HG02610 (cell line): ENCODE results near the gene SKIDA1.

Experiments used
- ATAC-seq: cut with Tn5 transposase; IDR thresholded peaks from one replicate; pipeline ENCODE4 v1.9.1; 2021; ENCODE audit warnings: mild to moderate bottlenecking, moderate library complexity; ENCODE audit not compliant: unreplicated experiment

The SKIDA1 gene

DNA sequence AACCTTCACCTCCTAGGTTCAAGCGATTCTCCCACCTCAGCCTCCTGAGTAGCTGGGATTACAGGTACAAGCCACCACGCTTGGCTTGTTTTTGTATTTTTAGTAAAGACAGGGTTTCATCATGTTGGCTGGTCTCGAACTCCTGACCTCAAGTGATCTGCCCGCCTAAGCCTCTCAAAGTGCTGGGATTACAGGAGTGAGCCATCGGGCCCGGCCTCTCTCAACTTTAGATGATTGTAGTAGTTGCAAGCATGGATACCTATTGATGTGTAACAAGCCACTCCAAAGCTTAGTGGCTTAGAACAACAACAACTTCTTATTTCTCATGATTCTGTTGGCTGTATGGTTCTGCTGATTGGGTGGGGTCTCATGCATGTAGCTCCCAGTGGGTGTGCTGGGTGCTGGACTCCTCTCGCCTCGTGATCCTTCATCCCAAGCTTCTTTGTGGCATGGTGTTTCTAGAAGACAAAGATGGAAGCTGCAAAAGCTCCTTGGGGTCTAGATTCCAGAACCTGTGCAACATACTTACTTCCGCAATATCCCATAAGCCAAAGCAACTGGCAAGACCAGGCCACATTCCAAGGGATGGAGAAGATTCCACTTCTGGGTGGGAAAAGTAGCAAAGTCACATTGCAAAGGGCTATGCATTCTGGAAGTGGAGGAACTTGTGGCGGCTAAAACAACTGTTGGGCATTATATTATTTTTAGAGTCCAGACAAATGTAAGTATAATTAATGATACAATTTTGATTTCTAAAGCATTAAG is 37.9 kb downstream of the SKIDA1 start:
- ATAC-seq = no peak

DNA sequence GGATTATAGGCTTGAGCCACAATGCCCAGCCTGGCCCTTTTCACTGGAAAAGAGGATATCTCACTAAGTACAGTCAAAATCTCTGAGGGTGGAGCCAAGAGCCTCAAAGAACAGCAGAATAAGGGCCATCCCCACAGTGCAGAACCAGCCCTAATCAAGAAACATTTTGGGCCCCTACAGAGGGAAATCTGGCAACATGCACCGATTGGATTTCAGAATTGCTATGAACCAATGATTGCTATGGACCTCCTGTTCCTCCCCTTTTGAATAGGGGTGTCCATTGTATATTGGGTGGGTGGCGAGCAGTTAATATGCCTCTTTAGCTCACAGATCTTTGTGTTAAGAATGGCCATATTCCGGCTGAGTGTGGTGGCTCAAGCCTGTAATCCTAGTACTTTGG is 42.7 kb downstream of the SKIDA1 start:
- ATAC-seq = no peak

DNA sequence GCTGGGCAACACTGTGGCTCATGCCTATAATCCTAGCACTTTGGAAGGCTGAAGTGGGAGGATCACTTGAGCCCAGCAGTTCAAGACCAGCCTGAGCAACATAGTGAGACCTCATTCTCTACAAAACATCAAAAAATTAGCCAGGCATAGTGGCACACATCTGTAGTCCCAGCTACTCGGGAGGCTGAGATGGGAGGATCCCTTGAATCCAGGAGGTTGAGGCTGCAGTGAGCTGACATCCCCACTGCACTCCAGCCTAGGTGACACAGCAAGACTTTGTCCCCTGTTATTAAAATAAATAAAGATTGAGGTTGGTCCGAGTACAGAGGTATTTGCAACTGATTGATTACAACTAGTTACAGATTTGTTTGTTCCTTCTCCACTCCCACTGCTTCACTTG is 44.1 kb downstream of the SKIDA1 start:
- no peak for ATAC-seq

DNA sequence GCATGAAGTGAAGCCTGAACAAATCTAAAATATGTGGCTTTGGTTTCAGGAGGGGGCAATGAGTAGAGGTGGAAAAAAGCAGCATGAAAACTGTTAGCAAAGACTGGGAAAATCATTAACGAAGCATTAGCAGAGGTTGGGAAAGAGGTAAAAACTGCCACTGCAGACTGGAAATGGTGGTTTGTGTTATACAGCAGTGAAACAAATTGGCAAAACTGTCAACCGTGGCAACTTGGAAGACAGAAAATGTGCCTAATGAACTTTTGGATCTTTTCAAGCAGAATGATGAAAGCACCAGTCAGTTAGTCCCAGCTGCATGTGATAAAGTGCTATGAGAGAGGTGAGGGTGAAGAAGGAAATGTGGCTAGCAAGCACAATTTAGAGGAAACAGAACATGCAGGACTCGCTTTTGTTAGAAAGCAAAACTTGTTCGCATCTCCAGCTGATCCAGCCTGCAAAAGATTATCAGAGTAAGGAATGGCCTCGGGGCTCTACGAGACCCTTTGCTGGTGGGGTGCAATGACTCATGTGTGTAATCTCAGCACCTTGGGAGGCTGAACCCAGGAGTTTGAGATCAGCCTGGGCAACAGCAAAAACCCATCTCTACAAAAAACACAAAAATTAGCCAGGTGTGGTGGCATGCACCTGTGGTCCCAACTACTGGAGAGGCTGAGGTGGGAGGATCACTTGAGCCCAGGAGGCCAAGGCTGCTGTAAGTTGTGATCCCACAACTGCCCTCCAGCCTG is 45.7 kb downstream of the SKIDA1 start:
- ATAC-seq = no peak

DNA sequence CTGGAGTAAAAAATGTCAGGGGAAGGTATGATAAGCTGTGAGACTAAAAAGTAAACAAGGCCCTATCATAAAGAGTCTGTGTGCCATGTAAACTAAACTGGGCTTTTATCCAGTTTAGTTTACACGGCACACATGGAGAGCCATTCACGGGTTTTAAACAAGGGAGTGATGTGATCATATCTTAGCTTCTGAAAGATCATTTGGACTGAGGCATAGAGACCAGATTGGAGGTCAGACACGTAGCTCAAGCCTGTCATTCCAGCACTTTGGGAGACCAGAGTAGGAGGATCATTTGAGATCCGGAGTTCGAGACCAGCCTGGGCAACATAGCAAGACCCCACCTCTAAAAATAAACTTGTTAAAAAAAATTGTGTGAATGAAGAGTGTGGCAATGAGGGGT is 50.1 kb downstream of the SKIDA1 start:
- no peak for ATAC-seq

DNA sequence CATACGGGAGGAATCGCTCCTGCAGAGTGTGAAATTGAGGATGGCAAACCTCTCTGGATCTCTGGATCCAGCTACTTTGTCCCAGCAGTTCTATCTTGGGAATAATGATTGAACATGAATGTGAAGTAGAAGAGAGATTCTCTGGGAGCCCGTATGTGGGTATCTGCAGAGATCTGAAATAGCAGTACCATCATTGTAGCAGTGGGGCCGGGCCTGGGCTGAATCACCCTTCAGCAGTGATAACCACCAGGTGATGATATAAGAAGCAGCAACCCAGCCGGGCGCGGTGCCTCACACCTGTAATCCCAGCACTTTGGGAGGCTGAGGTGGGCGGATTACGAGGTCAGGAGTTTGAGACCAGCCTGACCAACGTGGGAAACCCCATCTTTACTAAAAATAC is 51.9 kb downstream of the SKIDA1 start:
- ATAC-seq = no peak

DNA sequence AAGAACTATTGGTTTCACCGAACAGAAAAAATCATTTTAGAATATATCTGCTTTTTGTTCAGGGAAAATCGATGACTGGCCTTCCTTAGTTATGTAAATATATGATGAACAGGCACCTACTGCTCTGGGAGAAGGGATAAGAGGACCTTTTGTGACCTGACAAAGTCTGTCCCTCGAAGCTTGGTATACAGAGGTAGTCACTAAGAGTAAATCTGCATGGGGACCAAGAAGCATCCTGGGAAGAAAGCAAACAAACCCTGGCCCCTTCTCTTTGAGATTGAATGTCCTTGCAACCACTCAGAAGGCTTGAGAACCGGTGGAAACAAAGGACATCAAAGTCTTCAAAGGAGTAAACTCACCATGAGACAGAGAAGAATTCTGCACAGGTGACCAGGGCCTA is 52.3 kb downstream of the SKIDA1 start:
- no peak for ATAC-seq

DNA sequence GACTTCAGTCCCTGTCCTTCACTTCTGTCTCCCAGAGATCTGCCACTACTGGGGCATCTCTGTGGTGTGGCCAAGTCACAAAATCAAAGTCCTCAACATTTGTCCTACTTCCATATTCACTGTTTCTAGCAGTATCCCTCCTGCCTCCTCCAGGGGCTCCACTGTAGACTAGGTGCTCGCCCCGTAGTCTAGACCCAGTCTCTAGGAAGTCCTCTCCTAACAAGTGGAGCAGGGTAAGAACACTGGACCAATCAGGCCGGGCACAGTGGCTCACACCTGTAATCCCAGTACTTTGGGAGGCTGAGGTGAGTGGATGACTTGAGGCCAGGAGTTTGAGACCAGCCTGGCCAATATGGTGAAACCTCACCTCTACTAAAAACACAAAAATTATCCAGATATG is 57.4 kb downstream of the SKIDA1 start:
- ATAC-seq = no peak

DNA sequence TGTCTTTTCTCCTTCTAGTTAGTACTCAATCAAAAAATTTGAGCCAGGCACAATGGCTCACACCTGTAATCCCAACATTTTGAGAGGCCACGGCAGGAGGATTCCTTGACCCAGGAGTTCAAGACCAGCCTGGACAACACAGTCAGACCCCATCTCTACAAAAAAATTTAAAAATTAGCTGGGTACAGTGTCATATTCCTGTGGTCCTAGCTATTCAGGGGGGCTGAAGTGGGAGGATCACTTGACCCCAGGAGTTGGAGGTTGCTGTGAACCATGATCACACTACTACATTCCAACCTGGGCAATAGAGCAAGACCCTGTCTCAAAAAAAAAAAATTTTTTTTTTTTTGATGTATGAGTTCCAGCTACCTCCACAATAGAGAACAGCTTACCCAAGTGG is 57.8 kb downstream of the SKIDA1 start:
- no peak for ATAC-seq

DNA sequence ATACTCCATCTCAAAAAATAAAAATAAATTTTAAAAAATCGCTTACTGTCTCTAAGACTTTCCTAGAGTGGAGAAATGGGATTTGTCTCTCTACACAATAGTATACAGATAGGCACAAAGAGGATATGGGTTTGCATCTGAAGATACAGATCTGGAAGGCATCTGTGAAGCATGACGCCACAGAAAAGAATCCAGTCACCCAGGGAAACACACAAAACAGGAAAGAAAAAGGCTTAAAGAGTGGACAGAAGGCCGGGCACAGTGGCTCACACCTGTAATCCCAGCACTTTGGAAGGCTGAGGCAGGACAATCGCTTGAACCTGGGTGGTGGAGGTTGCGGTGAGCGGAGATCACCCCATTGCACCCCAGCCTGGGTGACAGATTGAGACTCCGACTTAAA is 61.3 kb downstream of the SKIDA1 start:
- no peak for ATAC-seq
